GM19099 (cell line): ENCODE measurements around the gene LRRC25.

Experiments
- POLR2A ChIP-seq: IDR thresholded peaks from 3 replicates; pipeline ENCODE4 v1.6.1; 2011; ENCODE audit warnings: low read depth; ENCODE audit not compliant: insufficient read length; ENCODE audit errors: extremely low read depth

The LRRC25 gene

DNA sequence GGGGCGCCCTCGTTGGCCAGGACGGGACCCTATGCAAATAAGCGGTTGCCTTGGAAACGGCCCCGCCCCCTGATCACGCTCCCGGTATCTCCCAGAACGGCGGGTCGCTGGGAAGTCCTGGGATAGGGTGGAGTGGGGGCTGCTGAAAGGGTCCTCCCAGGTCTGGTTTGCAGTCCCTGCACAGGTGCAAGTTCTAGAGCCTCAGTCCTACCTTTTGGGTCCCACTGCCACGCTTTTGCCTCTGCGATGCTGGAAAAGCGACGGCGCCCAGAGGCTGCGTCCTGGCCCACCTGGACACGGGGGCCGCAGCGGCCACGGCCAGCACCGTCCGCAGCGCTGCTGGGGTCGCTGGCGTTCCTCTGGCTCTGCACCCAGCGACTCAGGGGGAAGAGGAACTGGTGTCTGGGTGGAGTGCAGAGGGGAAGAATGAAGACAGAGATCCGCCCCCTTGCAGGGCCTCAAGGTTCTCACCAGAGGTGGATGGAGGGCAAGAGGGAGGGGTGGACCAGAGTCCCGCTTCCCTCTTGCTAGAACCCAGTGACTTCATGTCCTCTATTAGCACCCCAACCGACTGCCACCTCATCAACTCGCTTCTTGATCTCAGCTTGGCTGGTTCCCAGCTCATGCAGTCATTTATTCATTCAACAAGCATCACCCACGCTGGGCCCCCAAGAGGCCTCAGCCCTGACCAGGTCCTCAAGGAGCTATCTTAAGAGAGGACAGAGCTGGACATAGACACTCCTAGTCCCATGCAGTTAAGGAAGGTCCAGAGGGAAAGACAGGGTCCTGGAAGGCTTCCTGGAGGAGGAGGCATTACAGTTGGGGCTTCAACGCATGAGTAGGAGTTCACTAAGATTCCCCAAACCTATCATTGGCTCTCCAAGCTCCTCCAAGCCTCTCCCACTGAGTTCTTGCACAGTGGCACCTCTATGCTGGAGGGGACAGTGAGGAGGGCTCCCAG lies at the start of gene LRRC25:
TSS of gene LRRC25 (minus strand) at position 381 of the 961 bp plus-strand sequence. CDS start 659 bp downstream, outside the sequence.
- TF ChIP-seq POLR2A = no peak

DNA sequence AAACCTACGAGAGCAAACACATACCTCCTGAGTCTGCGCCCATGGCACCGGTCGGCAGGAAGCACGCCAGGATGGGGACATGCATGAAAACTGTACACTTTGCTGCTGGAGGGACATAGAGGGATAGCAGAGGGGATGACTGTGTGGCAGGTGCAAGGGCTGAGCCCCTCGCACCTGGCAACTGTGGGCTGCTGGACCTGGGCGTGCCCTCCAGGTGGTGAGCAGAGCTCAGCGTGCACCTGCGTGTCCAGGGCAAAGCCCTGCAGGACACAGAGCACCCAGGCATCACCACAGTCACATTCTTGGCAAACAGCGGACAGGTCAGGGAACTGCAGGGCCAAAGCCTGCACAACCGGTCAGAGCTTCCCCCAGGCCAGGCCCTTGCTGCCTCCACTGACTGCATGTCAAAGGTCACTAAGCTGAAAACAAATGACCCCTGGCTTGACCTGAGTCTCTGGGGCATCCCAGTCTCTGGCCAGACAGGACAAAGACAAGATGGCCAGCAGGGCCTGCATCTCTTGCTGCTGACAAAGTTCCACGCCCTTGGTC lies 49.5 kb upstream of the LRRC25 start:
- TF ChIP-seq POLR2A = no peak

DNA sequence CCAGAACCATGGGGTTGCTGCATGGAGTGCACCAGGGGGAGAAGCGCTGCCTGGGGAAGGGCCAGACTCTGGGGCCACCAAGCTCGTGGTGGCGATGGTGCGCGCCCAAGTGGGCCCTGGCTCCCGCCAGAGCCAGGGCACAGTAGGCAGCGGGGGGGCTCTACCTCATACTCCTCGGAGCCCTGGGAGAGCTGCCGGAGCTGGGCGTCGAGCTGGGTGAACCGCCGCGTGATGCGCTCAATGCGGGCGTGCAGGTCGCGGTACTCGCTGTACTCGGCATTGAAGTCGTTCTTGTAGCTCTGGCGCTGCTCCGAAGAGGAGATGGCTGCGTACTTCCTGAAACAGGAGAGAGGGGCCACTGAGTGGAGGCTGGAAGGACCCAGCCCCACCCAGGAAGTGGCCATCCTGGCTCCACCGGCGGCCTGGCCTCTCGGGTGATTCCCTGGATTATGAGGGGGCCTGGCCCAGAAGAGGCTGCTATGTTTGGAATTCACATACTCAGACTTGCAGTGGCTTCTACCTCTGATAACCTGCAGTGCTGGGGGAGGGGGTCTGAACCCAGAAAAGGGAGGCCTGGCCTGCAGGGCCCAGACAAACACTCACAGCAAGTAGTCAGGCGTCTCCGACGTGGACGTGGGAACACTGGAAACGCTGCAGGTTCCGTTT lies 48.9 kb upstream of the LRRC25 start:
- no peak for TF ChIP-seq POLR2A

DNA sequence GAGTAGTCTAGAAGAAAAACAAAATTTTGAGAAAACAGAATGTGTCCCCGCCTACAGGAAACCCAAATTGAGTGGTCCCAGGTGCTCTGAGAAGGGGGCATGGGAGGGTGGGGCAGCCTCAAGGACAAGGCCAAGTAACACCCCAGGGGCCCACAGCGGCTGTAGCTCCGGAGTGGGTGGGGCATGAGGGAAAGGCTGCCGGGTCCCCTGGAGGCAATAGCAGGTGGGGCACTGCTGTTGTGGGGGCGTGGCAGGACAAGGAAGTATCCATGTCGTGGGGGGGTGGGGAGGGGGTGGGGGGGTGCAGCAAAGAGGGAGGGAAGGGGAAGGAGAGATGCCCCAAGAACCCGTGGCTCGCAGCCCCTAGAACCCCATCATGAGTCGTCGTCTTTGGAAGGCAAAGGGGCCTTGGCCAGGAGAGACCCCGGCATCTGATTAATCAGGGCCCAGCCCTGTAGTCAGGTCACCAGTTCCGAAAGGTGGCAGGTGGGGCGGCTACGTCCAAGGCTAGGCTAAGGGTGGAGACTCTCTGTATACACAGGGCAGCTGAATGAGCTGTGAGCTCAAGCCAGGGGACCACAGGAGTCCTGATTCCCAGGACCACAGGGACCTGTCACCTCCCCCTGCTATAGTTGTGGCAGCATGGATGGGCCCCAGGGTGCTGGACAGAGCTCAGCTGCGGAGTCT lies 48.0 kb upstream of the LRRC25 start:
- TF ChIP-seq POLR2A = no peak

DNA sequence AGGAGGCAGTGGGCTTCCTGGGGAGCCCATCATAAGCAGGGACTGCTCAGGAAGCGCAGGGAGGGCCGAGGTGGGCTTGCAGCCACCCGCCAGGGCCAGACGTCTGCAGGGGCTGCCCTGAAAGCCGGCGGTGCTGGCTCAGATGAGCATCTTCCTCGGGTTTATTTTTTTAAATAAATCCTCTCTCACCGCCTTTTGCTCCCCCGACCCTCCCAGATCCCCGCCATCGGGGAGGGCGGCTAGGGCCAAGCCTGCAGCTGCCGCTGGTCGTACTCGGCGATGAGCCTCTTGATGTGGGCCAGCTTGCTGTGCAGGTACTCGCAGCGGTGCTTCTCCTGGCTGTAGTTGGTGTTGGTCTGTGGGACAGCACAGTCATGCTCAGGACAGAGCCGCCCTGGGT lies 47.1 kb upstream of the LRRC25 start:
- TF ChIP-seq POLR2A = no peak

DNA sequence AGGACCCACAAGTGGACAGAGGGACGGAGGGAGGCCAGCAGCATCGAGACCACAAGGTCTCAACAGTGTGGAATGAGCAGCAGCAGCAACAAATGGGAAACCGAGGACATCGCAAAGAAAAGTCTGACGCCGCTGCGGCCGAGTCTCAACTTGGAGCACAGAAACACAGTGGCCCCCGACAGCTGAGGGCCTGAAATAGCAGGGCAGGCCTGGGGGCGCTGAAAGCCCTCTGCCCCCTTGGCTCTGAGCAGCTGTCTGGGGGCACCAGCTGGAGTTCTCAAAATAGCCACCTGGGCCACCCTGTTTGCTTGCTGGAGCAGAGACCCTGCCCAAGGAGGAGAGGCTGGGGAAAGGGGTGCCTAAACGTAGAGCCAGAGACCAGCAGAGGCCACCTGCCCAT lies 46.4 kb upstream of the LRRC25 start:
- no peak for TF ChIP-seq POLR2A

DNA sequence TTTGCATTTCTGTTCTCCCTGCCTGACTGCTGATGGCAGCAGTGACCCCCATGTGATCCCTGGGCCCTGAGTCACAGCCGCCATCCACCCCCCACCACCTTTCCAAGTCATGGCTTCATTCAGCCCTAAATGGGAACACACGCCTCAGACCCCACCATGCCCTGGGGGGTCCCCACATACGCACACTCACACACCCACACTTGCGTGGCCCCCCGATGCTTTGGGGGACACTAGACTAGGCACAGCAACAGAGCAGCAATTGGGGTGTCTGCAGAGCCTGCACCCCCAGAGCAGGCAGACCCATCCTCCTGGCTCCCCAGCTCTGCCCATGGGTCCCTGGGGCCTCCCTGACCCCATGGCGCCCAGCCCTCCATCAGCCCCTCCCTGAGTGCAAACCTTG lies 46.0 kb upstream of the LRRC25 start:
- no peak for TF ChIP-seq POLR2A

DNA sequence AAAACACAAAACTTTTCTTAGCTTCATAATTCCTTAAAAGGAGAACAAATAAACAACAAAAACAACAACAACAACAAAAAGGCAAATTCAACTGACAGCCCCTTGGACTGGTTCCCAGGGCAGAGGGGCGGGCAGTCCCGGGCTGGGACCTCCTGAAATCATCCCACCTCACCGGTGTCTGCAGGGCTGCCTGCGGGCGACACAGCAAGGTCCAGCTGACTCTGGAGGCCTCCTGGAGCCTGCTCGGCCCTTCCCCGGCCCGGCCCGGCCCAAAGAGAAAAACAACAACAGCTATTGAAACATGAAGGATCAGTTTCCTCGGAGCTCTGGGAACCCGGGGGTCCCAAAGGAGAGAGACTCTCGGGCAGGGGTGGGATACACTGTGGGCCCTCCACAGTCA lies 45.5 kb upstream of the LRRC25 start:
- TF ChIP-seq POLR2A = no peak

DNA sequence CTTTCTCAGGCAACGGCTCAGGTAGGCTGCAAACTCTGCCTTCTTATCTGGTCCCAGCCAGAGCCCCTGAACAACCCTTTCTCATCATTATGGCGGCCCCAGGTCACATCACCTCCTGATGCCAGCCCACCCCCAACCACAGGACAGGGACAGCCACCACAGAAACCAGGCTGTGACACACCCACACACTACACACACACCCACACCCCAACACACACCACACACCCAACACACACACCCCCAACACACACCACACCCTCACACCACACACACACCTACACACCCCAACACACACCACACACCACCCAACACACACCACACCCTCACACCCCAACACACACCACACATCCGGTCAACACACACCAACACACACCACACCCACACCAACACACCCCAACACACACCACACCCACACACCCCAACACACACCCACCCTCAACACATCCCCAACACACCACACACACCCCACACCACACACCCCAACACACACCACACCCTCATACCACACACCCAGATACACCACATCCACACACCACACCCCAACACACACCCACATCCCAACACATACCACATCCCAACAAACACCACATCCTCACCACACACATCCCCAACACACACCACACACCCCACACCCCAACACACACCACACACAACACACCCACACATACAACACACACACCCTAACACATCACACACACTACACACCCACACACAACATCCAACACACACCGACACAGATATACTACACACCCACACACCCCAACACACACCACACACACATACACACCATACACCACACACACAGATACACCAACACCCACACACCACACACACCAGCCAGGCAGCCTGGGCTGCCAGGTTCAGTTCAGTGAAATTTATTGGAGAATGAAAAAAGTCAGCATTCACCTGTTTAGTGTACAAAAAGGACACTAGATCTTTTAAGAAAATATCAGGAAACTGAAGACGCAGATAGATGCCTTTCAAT lies 44.7 kb upstream of the LRRC25 start:
- no peak for TF ChIP-seq POLR2A

DNA sequence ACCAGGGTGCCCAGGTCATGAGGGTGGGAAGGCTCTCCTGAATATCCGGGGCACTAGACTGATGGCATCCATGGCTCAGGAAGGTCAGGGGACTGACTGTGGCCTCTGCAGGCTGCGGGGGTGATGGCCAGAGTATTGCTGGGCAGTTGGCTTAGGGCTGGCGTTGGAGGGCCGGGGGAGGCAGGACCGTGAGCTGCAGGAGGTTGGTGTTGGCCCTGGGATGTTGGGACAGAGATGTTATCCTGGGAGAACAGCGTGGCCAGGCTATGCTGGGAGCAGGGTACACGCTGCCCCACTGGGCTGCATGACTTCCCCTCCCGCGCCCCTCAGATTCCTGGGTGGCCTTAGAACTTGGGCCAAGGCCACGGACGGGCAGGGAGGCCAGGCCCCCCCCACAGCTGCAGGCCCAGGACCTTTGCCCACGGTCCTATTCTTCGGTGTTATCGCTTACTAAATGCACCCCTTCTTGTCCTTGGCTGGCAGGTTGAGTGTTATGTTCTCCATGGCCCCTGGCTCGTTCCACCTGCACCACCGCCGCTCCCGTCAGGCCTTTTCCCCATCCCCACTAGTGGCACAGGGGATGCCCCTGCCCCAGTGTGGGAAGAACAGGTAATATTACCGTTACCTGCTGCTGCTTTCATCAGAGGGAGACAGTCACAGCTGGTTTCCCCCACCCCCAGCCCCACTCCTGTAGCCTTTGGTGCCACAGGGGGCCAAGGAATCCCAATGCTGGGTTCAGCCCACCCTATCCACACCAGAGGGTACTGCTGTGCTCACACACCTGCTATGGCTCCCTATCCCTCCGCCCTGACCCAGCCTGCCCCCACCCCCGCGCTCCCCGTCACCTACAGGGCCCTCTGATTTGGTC lies 43.7 kb upstream of the LRRC25 start:
- no peak for TF ChIP-seq POLR2A

DNA sequence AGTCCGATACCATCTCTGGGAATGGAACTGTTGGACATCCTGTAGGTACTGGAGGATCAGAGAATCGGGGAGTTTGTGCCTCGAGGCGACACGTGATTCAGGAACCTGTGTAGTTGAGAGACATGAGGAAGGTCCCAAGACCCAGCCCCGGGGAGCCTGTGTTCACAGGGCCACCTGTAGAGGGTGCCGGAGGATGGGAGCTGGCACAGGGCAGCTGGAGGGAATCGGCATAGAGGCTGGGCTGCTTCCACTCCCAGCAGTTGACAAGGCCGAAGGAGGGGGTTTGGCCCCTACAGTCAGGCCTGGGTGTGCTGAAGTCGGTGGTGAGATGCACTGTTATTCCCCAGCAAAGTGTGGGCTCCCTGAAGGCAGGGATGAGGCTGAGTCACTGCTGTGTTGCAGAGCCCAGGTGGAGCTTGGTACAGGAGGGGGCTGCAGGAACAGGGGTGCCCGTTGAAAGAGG lies 43.0 kb upstream of the LRRC25 start:
- no peak for TF ChIP-seq POLR2A

DNA sequence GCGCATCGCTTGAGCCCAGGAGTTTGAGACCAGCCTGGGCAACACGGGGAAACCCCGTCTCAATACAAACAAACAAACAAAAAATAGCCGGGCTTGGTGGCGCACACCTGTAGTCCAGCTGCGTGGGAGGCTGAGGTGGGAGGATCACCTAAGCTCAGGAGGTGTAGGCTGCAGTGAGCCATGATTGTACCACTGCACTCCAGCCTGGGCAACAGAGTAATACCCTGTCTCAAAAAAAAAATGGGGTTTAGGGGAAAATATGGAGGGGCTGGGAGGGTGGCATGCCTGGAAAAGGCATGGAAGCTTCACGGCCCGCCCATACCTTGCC lies 42.5 kb upstream of the LRRC25 start:
- TF ChIP-seq POLR2A = no peak
